ENCODE data around the gene HIVEP2.

The HIVEP2 gene

DNA sequence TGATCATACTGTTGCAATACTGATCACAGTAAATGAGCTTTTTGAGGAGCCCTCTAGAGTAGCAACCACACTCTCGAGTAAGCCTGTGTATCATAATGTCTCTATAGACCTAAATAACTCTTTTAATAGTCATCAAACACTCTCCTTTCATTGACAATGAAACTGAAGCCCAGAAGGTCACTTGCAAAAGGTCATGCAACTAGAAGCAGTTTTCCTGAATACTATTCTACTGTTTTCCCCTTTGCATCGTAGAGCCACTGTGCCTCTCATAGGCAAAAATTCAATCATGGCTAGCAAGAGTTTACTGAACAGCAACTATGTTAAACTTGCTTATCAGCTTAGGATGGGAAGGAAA lies 105.3 kb downstream of the HIVEP2 start:
- DNase-seq: no peak

- no peak for DNase-seq
Observed at GRCh38 chr6:142838821-142839685, 105.9 kb downstream of the HIVEP2 start.

DNA sequence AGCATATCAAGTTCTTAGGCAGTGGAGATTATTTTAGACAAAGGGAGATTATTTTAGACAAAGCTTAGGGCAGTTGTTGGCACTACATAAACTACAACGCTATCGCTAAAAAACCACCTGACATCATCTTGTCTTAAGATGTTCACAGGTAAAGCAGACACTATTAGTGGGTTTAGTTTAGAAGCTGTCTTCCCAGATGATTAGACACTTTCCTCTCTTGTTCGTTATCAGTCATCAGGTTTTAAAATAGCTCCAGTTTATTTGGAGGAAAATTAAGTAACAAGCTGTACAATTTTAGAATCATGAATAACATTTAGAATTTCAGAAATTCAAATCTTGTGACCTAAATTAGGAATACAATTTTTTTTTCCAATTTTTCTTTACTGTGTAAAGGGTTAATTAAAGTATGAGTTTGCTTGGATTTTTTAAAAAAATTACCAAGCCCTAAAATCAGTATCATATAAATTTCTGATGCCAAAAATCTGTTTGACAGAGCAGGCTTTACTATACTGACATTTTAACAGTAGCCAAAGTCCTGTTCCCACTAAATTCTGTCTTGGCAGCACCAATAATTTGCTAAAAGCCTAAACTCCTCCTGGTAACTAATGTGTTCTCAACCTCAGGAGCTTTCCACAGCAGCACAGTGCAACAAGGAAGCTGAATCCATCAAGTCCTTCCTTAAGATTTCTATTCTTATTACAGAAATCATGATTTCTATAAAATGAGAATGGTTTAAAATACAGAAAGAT lies 109.0 kb downstream of the HIVEP2 start:
- no peak for DNase-seq

- DNase-seq: no peak
Observed at GRCh38 chr6:142834853-142835252, 110.1 kb downstream of the HIVEP2 start.

DNA sequence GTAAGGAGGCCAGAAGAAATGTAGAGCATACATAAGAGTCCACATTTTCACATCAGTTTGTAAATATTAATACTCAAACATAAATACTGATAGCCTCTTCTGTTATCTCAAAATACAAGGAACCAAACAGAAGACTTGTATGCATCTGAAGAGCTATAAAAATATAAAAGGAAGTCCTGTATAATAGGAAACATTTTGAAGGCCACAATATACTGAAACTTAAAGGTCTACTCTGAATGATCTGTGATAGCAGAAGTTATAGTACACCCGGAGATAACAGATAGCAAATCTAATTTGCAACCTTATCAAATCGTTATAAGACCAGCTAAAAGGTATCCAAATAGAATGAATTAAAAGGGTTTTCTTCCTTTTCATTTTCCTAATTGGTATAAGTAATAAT lies 111.2 kb downstream of the HIVEP2 start:
- DNase-seq: no peak

DNA sequence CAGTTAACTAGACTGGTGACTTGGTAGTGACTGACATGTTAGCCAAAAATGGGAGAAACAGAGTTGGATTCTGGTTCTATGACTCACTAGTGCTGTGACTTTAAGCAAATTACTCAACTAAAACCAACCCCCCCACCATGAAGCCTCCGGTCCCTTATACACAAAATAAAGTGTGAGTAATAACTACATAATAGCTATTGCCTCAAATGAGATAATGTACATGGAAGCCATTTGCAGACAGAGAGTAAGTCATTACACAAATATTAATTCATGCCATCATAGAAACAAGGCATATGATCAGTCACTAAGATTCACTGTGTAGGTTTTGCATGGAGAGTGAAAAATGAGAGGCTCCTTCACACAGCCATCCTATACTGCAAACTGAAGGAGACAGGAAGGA lies 111.9 kb downstream of the HIVEP2 start:
- no peak for DNase-seq

GRCh38 chr6:142830807-142831206 lies 114.2 kb downstream of the HIVEP2 start:
- no peak for DNase-seq

DNA sequence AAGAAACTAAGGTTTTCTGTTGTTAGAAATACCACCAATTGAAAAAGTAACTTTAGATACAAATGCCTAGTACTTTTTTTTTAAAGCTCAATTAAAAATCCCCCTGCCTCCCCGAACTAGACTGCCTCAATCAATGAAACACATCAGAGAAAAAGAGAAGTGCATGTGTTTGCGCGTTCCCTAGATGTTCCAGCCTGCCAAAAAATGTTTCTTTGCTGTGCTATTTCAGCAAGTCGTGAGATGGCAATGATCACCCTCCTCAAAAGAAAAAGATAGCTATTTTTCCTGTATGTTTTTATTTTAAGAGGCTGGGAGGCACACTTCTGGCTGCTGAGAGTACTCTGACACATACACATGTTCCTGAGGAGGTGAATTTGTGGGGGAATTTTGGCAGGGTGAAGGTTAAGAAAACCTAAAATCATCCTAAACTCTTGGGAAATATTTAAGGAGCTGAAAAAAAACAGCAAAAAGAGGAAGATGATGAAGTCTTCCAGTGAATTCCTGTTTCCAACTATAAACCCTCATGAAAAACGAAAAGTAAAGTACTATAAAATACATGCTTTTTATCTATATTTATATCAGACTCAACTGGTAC lies 114.8 kb downstream of the HIVEP2 start:
- DNase-seq: no peak

DNA sequence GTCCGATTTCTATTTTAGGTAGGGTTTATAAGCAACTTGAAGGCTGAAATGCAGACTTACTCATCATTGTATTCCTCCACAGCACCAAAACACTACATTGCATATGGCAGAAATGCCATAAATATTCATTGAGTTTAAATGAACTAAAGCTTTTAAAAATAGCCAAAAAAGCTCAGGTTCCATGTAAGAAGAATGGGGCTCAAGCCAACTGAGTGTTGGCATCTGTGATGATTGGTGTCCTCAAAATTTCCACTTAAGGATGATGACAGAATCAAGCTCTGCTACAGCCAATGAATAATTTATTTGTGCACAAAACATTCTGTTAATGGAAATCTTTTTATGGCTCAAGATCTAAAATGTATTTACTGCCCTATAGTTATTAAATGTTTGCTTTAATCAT lies 115.4 kb downstream of the HIVEP2 start:
- no peak for DNase-seq

DNA sequence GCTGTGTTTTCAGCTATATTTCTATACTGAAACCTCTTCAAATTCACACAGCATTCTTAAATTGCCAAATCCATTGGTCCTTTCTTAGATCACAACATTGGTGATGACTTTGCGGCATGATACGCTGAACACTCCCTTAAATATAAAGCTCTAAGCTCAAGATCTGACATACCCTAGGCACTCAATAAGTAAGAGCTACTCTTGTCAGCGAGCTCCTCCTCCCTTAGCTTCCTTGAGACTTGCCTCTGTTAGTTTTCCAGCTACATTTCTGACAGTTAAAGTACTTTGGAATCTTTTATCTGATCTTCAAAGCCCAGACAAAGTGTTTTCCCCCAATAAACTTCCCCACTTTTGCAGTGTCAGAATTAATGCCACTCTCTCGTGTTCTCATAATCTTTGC lies 117.0 kb downstream of the HIVEP2 start:
- no peak for DNase-seq

DNA sequence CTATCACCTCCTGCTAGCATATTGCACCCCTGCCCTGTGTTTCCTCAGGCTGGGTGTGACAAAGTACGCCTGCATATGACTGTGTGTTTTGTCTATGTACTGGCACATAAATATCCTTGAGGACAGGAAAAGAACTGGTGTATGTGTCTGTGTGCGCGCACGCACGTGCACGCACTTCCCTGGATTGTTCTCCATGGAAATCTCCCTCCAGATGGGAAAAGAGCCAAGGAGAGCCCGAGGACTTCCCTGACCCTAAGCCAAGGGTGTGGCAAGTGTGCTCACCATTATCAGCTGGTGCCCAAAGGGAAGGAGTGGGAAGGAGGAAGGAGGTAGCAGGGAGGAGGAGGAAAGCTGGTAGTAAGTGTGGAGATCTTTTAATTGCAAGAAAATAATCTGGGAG lies 117.6 kb downstream of the HIVEP2 start:
- DNase-seq: no peak

- DNase-seq: no peak
Observed at GRCh38 chr6:142825760-142826159, 119.2 kb downstream of the HIVEP2 start.

DNA sequence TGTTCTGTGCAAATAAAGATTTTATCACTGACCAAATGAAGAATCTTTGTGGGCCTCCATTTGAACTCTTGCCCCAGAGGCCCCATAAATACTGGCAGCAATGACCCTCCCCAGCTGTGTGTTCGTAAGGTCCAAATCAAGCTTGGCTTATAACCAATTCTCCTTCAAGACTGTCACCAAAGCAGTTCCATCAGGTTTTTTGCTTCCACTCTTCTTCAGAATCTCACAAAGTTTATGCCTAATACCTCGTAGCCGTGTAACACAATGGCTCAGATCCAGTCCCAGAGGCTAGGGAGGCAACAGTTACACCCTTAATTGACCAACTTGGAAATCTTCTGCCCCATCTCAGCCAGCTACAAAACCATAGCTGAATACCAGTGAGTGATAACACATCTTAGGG lies 120.5 kb downstream of the HIVEP2 start:
- DNase-seq: no peak

GRCh38 chr6:142823256-142823902 lies 121.6 kb downstream of the HIVEP2 start:
- no peak for DNase-seq

DNA sequence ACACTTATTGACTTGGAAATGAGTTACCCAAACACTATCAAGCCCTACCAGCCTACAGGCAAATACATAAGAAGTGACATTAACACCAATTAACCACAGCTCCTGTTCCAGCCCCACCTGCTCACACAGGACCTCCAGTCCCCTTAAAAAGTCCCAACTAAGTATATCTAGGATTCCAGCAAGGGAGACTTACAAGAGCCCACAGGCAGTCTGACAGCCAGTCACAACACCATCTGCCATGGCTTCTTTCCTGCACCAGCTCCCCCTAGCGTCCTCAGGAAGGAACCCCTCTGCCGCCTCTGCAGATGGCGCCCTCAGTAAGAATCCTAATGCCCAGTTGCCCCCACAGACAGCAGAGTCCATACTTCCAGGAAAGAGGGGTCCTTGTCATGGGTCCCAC lies 122.1 kb downstream of the HIVEP2 start:
- no peak for DNase-seq

DNA sequence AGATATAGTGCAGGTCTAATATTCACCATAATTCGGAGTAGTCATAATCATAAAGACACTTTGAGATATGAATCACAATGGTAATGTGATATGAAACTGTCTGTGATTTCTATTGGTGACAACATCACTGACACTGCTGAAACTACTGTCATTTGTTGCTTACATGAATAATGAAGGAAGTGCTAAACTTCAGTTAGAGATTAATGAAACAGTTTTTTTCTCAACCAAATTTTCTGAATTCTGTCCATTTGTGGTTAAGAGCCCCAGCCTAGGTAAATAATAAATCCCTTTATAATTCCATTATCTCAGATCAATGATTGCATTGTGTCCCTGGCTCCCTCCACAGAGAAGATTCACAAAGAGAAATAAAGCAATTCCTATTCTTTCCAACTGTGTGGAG lies 122.6 kb downstream of the HIVEP2 start:
- DNase-seq: no peak

DNA sequence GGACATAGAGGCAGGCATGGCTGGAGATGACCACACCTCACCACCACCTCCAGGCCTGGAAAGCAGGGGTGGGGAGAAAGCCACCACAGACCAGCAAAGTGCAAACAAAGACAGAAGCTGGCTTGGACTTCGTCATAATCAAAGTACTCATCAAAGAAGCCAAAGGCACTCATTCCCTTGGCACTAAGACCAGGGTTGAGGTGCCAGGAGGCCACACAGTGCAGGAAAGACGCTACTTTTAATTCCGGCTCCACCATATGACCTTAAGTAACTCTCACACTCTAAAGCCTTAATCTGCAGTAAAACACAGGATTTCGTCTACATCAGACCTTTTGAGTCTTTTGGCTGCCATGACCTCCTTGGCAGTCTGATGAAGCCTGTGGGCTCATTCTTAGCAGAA lies 123.1 kb downstream of the HIVEP2 start:
- no peak for DNase-seq

- no peak for DNase-seq
Observed at GRCh38 chr6:142821164-142821716, 123.7 kb downstream of the HIVEP2 start.

DNA sequence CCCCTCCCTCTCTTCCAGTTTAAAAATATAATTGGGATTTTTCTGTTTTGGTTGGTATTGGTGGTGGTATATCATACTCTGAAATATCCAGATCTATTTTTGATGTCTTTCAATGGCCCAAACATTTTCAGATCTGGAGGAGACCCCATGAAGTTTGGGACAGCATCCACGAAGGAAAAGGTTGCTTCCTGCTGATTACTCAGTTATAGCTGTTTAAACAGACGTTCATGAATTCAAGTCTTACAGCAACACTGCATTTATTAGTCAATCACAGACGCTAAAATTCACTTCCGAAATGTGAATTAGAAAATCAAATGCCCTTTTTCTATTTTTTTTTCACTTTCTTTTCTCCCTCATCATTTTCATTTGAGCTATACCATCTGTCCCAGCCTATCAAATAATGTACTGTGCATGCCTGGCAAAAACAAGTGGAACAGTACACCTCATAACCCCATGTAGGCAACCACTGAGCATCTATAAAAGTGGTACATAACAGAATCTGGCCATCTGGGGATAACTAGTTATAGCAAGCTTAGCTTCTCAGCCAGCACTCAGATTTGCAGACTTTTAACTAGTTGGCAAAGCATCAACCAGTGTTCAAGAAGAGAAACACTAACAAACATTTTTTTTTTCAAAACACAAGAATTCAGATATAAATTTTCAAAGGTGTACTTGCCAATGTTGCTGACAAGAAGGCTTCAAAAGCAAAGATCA lies 124.5 kb downstream of the HIVEP2 start:
- DNase-seq: no peak

GRCh38 chr6:142819603-142820337 lies 125.2 kb downstream of the HIVEP2 start:
- DNase-seq: no peak

- no peak for DNase-seq
Observed at GRCh38 chr6:142816486-142816885, 128.5 kb downstream of the HIVEP2 start.

GRCh38 chr6:142816031-142816430 lies 128.9 kb downstream of the HIVEP2 start:
- DNase-seq: no peak
